ENCODE results near the gene RPL27A. TPM values are rescaled to one million over a fixed set of nuclear protein-coding genes. Genes with fewer than 3 reads are reported as not detected.
A peak's percentile ranks its signal among the peaks of the same experiment; 100 is the strongest.

Gene RPL27A
- total RNA-seq, 3 donors from 2014 or later, result 907 to 1,119 (median 1,000) TPM

DNA sequence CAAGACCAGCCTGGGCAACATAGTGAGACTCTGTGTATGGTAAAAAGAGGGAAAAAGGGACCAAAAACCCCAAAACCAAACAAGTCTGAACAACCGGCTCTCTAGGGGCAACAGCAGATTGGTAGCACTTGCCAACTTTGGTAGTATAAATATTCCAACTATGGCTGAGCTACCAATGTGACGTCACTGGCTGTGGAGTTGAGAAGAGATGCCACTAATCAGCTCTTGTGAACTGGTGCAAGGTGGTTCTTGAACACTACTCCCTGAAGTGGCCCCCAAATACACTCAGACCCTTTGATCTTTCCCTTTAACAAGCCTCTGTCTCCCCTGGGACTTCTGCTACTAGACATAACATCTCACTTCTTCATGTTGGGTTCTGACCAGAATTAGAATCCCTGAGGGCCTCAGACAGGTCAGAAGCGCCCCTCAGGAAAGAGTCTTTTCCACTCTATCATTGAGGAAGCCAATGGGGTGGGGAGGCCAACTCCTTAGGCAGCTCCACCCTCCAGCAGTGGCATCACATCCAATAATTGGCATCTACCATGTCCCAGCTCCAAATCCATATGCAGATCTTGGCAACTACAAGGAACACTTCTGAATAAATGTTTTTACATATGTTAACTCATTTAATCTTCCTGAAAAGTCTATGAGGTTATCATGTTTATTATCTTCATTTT, 49.2 kb downstream of the RPL27A start:
- Histone ChIP-seq H3K9me3 (no peaks in the 10 kb centered on the region), H3K4me3 (no peak overlapping the region), H3K27me3 (no peaks in the 10 kb centered on the region), H3K27ac (peak overlapping the region; percentile 78 to 87), H3K36me3 (no peaks in the 10 kb centered on the region), H3K4me1 (peaks cover 7 to 13% of the 10 kb centered on the region in 2 donors)
- intact Hi-C loops (cut with DNase I; ENCODE audit: low total_unique reads), result no loop called here
- no peak for DNase-seq (ENCODE audit: low spot score in 2 of 2)
- TF ChIP-seq, protein P1, sequence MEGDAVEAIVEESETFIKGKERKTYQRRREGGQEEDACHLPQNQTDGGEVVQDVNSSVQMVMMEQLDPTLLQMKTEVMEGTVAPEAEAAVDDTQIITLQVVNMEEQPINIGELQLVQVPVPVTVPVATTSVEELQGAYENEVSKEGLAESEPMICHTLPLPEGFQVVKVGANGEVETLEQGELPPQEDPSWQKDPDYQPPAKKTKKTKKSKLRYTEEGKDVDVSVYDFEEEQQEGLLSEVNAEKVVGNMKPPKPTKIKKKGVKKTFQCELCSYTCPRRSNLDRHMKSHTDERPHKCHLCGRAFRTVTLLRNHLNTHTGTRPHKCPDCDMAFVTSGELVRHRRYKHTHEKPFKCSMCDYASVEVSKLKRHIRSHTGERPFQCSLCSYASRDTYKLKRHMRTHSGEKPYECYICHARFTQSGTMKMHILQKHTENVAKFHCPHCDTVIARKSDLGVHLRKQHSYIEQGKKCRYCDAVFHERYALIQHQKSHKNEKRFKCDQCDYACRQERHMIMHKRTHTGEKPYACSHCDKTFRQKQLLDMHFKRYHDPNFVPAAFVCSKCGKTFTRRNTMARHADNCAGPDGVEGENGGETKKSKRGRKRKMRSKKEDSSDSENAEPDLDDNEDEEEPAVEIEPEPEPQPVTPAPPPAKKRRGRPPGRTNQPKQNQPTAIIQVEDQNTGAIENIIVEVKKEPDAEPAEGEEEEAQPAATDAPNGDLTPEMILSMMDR (IDR thresholded peaks at IDR 0.05), result no peak
- TF ChIP-seq POLR2AphosphoS5 (IDR thresholded peaks at IDR 0.05) (no peak), POLR2A (IDR thresholded peaks at IDR 0.05) (no peak)

DNA sequence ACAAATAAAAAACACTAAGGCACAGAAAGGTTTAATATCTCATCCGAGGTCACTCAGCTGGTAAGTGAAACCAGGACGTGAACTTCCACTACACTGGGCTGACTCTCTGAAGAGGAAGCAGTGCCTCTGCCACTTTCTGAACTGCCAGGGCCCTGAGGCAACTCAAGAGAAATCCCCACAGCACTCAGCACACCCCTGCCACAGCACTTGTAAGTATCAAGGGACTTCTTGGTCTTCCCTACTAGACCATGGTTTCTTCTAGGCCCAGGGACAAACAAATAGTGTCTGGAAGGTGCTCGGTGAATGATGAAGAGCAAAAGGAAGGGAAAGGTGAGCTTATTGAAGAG, 49.7 kb downstream of the RPL27A start:
- peak overlapping the region; percentile 78 to 87 for H3K27ac ChIP-seq
- TF ChIP-seq POLR2AphosphoS5 (IDR thresholded peaks at IDR 0.05) (no peak), POLR2A (IDR thresholded peaks at IDR 0.05) (no peak)
- TF ChIP-seq, protein P1 (IDR thresholded peaks at IDR 0.05), result no peak
- intact Hi-C loops (cut with DNase I; ENCODE audit: low total_unique reads), result no loop called here

DNA sequence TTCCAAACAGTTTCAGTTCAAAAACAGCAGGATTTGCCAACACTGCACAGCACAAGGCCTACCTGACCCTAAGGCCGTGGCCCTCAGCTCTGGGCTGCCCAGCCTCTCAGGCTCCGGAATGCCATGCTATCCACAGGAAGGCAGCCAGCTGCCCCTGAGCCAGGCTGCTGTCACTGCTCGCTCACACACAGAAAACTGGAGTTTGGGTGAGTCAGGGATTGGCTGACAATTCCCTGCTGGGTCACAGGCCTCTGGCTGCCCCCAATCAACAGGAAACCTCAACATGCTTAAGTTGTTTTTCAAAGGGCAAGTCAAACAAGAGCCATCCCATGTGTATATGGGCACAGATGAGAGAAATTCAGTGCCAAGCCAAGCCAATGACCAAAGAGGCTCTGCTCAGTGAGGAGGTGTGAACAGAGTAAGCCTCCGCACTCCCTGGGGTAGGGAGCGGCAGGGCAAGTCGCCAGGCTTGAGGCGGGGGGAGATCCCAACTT, 50.2 kb downstream of the RPL27A start:
- peak in 1 of 2 donors; percentile 82 for DNase-seq (ENCODE audit: low spot score in 2 of 2)
- intact Hi-C loops (cut with DNase I; ENCODE audit: low total_unique reads), result no loop called here

More for the DNA sequence above, 49.7 kb downstream of the RPL27A start:
- no peak overlapping the region for H3K4me3 ChIP-seq
- no peaks in the 10 kb centered on the region for H3K36me3 ChIP-seq
- no peaks in the 10 kb centered on the region for H3K27me3 ChIP-seq
- peaks cover 5 to 13% of the 10 kb centered on the region in 2 donors for H3K4me1 ChIP-seq
- H3K9me3 ChIP-seq, result no peaks in the 10 kb centered on the region
- DNase-seq (ENCODE audit: low spot score in 2 of 2), result no peak

DNA sequence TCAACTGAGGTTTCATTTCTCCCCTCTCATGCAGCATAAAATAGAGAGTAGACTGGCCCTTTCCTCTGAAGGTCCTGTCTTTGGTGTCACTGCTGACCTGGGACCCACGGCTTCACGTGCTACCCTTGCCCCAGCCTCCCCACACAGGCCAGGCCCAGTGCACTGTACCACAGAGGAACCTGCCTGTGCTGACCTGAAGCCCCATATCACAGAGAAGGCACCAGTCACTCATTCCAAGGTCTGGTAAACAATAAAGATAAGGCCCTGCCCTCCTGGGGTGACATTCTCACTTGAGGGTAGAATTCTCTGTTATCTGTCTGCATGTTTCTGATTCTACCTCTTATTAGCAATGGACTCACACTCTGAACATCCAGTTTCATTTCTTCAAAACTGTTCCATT, 51.3 kb downstream of the RPL27A start:
- Histone ChIP-seq H3K4me1 (peaks cover 5 to 13% of the 10 kb centered on the region in 2 donors), H3K27ac (peak overlapping the region; percentile 78 to 87), H3K27me3 (no peaks in the 10 kb centered on the region), H3K9me3 (no peaks in the 10 kb centered on the region), H3K4me3 (no peak overlapping the region), H3K36me3 (no peaks in the 10 kb centered on the region)
- TF ChIP-seq, protein P1 (IDR thresholded peaks at IDR 0.05), result no peak
- TF ChIP-seq POLR2A (IDR thresholded peaks at IDR 0.05), result no peak
- TF ChIP-seq POLR2AphosphoS5 (IDR thresholded peaks at IDR 0.05), result no peak
- DNase-seq (ENCODE audit: low spot score in 2 of 2), result no peak
- intact Hi-C loops (cut with DNase I; ENCODE audit: low total_unique reads), result no loop called here

More for the DNA sequence above, 50.2 kb downstream of the RPL27A start:
- Histone ChIP-seq H3K27me3 (no peaks in the 10 kb centered on the region), H3K9me3 (no peaks in the 10 kb centered on the region), H3K36me3 (no peaks in the 10 kb centered on the region), H3K4me1 (peaks cover 5 to 13% of the 10 kb centered on the region in 2 donors), H3K4me3 (peak overlapping the region in 1 of 3 donors; percentile 24), H3K27ac (peak overlapping the region; percentile 78 to 87)
- TF ChIP-seq POLR2AphosphoS5 (IDR thresholded peaks at IDR 0.05), result peak; percentile 9 to 52 (median 30)
- TF ChIP-seq, protein P1 (IDR thresholded peaks at IDR 0.05), result no peak

DNA sequence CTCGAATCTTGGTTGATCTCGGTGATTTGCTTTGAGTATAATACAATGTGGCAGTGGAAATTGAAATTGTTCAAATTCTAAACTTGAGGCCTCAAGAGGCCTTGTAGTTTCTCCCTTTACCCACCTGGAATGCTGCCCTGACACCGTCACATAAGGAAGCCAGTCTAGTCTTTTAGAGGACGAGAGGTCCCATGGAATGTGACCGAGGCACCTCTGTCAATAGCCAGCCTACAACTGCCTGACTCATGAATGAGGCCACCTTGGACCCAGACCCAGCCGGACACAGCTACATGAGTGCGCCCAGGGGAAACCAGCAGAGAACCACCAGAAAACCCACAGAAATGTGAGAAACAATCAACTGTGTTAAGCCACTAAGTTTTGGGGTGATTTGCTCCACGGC, 52.5 kb downstream of the RPL27A start:
- H3K4me3 ChIP-seq, result no peak overlapping the region
- DNase-seq (ENCODE audit: low spot score in 2 of 2), result no peak
- TF ChIP-seq, protein P1 (IDR thresholded peaks at IDR 0.05), result no peak
- TF ChIP-seq POLR2AphosphoS5 (IDR thresholded peaks at IDR 0.05), result no peak
- no peak for TF ChIP-seq POLR2A (IDR thresholded peaks at IDR 0.05)
- no peaks in the 10 kb centered on the region for H3K27me3 ChIP-seq
- H3K4me1 ChIP-seq, result peaks cover 5 to 13% of the 10 kb centered on the region in 2 donors
- H3K9me3 ChIP-seq, result no peaks in the 10 kb centered on the region
- intact Hi-C loops (cut with DNase I; ENCODE audit: low total_unique reads), result no loop called here
- no peak overlapping the region for H3K27ac ChIP-seq
- no peaks in the 10 kb centered on the region for H3K36me3 ChIP-seq
